GM12878 (cell line): ENCODE results near the gene HELZ. TPM values are rescaled to one million over a fixed set of nuclear protein-coding genes. Genes with fewer than 3 reads are reported as not detected.

Experiments
- ATAC-seq: fragments of 200-7000 bp; cut with Tn5 transposase; 3 replicates; pipeline ENCODE4 v1.9.1; 2020; ENCODE audit warnings: mild to moderate bottlenecking, moderate library complexity
- BruUV-seq: library from RNA; stranded (reverse); fragments of 400-500 nt; replicated peaks from 2 replicates; lab custom pipeline; 2021; lab: Mats Ljungman, UMichigan
- CTCF ChIA-PET: fragments of 300-600 bp; sonication (Branson Sonifier 250); formaldehyde crosslinking; extraction: SDS; loops from one replicate; lab custom pipeline; 2021; ENCODE audit warnings: inconsistent platforms; lab: Yijun Ruan, JAX
- POLR2A ChIA-PET: fragments of 350-600 bp; formaldehyde crosslinking; extraction: SDS; loops from one replicate; lab custom pipeline; 2021; ENCODE audit warnings: inconsistent platforms; lab: Charles Lee
- RAD21 ChIA-PET: fragments of 300-600 bp; sonication (Branson Sonifier 250); formaldehyde crosslinking; loops from one replicate; lab custom pipeline; 2023; ENCODE audit warnings: antibody characterized with exemption; ENCODE audit not compliant: unreplicated experiment; lab: Charles Lee
- SMC1A ChIA-PET: fragments of 300-600 bp; sonication (Branson Sonifier 250); formaldehyde crosslinking; loops from one replicate; lab custom pipeline; 2023; ENCODE audit not compliant: unreplicated experiment, uncharacterized antibody; lab: Charles Lee
- DNase-seq: peaks from one replicate; pipeline ENCODE4 v3.0.0-alpha.2; 2011; ENCODE audit warnings: low read depth, low spot score
- FAIRE-seq: peaks from 3 replicates; lab custom pipeline; 2011; peaks lifted over from hg19 to GRCh38; lab: Jason Lieb, UNC
- H2AFZ ChIP-seq: 2 replicates; pipeline ENCODE4 v1.6.0; 2011; ENCODE audit warnings: low read depth, low read length, control low read depth; ENCODE audit not compliant: control insufficient read depth
- H3K27ac ChIP-seq: 2 replicates; pipeline ENCODE4 v1.5.1; 2011; ENCODE audit warnings: control low read depth; ENCODE audit not compliant: control insufficient read depth, insufficient read depth
- H3K27me3 ChIP-seq, 2 experiments: replicated peaks in 1 of 2; 2 replicates each; pipeline versions ENCODE4 v1.6.0 to v1.6.1; 2011; ENCODE audit warnings: low read length in 1 of 2; ENCODE audit not compliant: control insufficient read depth in 2 of 2, insufficient read depth in 2 of 2
- H3K36me3 ChIP-seq, 2 experiments: 2 replicates each; pipeline ENCODE4 v1.5.1; 2011; ENCODE audit warnings: low read length in 1 of 2; ENCODE audit not compliant: control insufficient read depth in 2 of 2, insufficient read depth in 2 of 2
- H3K4me1 ChIP-seq: 2 replicates; pipeline ENCODE4 v1.6.1; 2011; ENCODE audit warnings: mild to moderate bottlenecking, low read length, moderate library complexity, mixed read lengths; ENCODE audit not compliant: control insufficient read depth, insufficient read depth
- H3K4me2 ChIP-seq: 2 replicates; pipeline ENCODE4 v1.6.0; 2011; ENCODE audit warnings: control low read depth; ENCODE audit not compliant: control insufficient read depth, insufficient read depth
- H3K4me3 ChIP-seq: fragments of 200-600 bp; sonication (generic); 2 replicates; pipeline ENCODE4 v1.5.1; 2016
- H3K79me2 ChIP-seq: 2 replicates; pipeline ENCODE4 v1.6.0; 2011; ENCODE audit warnings: low read length; ENCODE audit not compliant: control insufficient read depth, insufficient read depth
- H3K9ac ChIP-seq: 2 replicates; pipeline ENCODE4 v1.8.0; 2011; ENCODE audit warnings: low read length, control low read depth, mixed read lengths; ENCODE audit not compliant: control insufficient read depth, insufficient read depth
- H3K9me3 ChIP-seq: replicated peaks from 3 replicates; pipeline ENCODE4 v1.5.1; 2011; ENCODE audit warnings: mild to moderate bottlenecking, low read length; ENCODE audit not compliant: control insufficient read depth, insufficient read depth
- H4K20me1 ChIP-seq: 2 replicates; pipeline ENCODE4 v1.6.0; 2011; ENCODE audit not compliant: control insufficient read depth, insufficient read depth
- ATF7 ChIP-seq: fragments of 450-650 bp; IDR thresholded peaks from 2 replicates; pipeline ENCODE4 v1.6.1; 2016; ENCODE audit warnings: low read depth, mild to moderate bottlenecking
- CBX5 ChIP-seq: sonication (generic); IDR thresholded peaks from 2 replicates; pipeline ENCODE4 v1.6.1; 2016; ENCODE audit warnings: low read depth, moderate library complexity, mild to moderate bottlenecking, inconsistent platforms
- CHD1 ChIP-seq: IDR thresholded peaks from 2 replicates; pipeline ENCODE4 v1.6.1; 2012; ENCODE audit warnings: low read depth, low read length, improper control_type of control experiment
- MYC ChIP-seq: IDR thresholded peaks from 2 replicates; pipeline ENCODE4 v1.6.1; 2011; ENCODE audit warnings: mild to moderate bottlenecking, low read length, moderate library complexity, inconsistent platforms; ENCODE audit not compliant: insufficient read depth, insufficient replicate concordance, insufficient read length, severe bottlenecking
- NBN ChIP-seq: fragments of 450-650 bp; IDR thresholded peaks from 2 replicates; pipeline ENCODE4 v1.6.1; 2016
- NKRF ChIP-seq: fragments of 450-650 bp; conservative IDR thresholded peaks from 2 replicates; pipeline ENCODE4 v1.6.1; 2017; ENCODE audit warnings: mild to moderate bottlenecking, moderate library complexity
- RELA ChIP-seq: fragments of 450-650 bp; IDR thresholded peaks from 2 replicates; pipeline ENCODE4 v1.8.0; 2014; ENCODE audit warnings: borderline replicate concordance; ENCODE audit not compliant: partially characterized antibody
- SMAD1 ChIP-seq: fragments of 450-650 bp; IDR thresholded peaks from 2 replicates; pipeline ENCODE4 v1.6.1; 2018; ENCODE audit warnings: mild to moderate bottlenecking, low read depth; ENCODE audit not compliant: partially characterized antibody
- ZBTB4 ChIP-seq: fragments of 450-650 bp; formaldehyde crosslinking; IDR thresholded peaks from 2 replicates; pipeline ENCODE4 v1.4.0; 2022; ENCODE audit warnings: mild to moderate bottlenecking, moderate library complexity
- WGBS: methylation state at CpG from one replicate; pipeline ENCODE4 v1.1.6; 2016; ENCODE audit warnings: low lambda C conversion rate; ENCODE audit not compliant: insufficient replicate concordance, insufficient coverage; ENCODE audit errors: missing lambda C conversion rate; 5-methylcytosine and 5-hydroxymethylcytosine counted together
- in situ Hi-C: fragments of 300-500 bp; cut with MboI; formaldehyde crosslinking; loops from 9 replicates; pipeline ENCODE4 v1.14.3; 2018; ENCODE audit warnings: mixed read lengths
- intact Hi-C: fragments of 100-400 bp; cut with micrococcal nuclease; formaldehyde crosslinking; loops from one replicate; pipeline ENCODE4 v1.14.2; 2022; ENCODE audit not compliant: unreplicated experiment
- polyA plus RNA-seq, 11 experiments: library from polyadenylated mRNA; depleted of rRNA in 4 of 11; unstranded in 6 of 11; stranded (reverse) in 5 of 11; fragments of >200 nt; fragmentation: Nextera tagmentation in 4 of 11; fragmentation: Illumina TruSeq in 1 of 11; extraction: Ambion mirVana in 4 of 11; extraction: Trizol in 1 of 11; gene quantifications; 1 replicate in 1 of 11; 2 replicates in 10 of 11; pipeline versions ENCODE4 v1.2.1 to v1.2.3, GENCODE V29; 2011 to 2016; ENCODE audit warnings: inconsistent platforms in 2 of 11, missing spikeins in 2 of 11, low read depth in 1 of 11
- total RNA-seq, 4 experiments: library from RNA; depleted of rRNA in 3 of 4; stranded (reverse); fragments of >200 nt in 3 of 4; fragmentation: Illumina TruSeq in 1 of 4; extraction: Trizol in 1 of 4; gene quantifications; 2 replicates each; pipeline versions ENCODE4 v1.2.1 to v1.2.3, GENCODE V29; 2013 to 2021
- TF ChIP-seq, protein P1 (sequence below): fragments of 450-650 bp; IDR thresholded peaks from 2 replicates; pipeline ENCODE4 v1.6.1; 2017; ENCODE audit warnings: mild to moderate bottlenecking

Gene HELZ
- total and polyA plus RNA-seq, 10 of the 15 experiments (the other 5 are each of a cell fraction or from before 2014, with no cell fraction given): 1.5 to 36.8 (median 19.1) TPM

- TF ChIP-seq ZBTB4 (CRISPR knock-in tag) (no peak), SMAD1 (no peak), NBN (no peak), NKRF (no peak)
Measured at GRCh38 chr17:67290711-67291291, 45.8 kb upstream of the HELZ start (continued).

DNA sequence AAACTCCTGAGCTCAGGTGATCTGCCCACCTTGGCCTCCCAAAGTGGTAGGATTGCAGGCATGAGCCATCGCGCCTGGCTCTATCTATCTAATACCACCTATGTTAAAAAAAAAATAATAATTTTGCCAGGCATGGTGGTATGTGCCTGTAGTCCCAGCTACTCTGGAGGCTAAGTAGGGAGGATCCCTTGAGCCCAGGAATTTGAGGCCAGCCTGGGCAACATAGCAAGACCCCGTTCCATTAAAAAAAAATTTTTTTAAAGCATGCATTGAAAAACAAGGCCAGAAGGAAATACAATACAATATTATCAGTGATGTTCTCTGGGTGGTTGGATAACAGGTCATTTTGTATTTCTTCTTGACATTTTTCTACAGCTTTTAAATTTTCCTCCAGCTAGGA lies 45.2 kb upstream of the HELZ start:
- CTCF ChIA-PET: interaction anchor here (0.6 to 1.8 kb wide), 7 partner anchors 18 to 887 kb away, joined by 3 to 7 read pairs (median 4); no protein-coding TSS in a partner anchor
- no peak overlapping the region for H3K27ac ChIP-seq
- DNase-seq (no peak), ATAC-seq (no peak), FAIRE-seq (no peak)
- SMC1A ChIA-PET: interaction anchor here (1.2 to 1.5 kb wide), 3 partner anchors 16 to 48 kb away, joined by 3 to 6 read pairs (median 4); no protein-coding TSS in a partner anchor
- no peaks in the 10 kb centered on the region for H3K4me1 ChIP-seq
- no peaks in the 10 kb centered on the region for H3K79me2 ChIP-seq
- no peak overlapping the region for H3K9ac ChIP-seq
- no peak overlapping the region for H3K4me2 ChIP-seq
- H3K4me3 ChIP-seq: no peak overlapping the region
- RAD21 ChIA-PET: interaction anchor here (0.6 to 1.3 kb wide), 2 partner anchors 209 to 559 kb away, joined by 3 to 4 read pairs; no protein-coding TSS in a partner anchor
- no peaks in the 10 kb centered on the region for H3K36me3 ChIP-seq
- no TSS peak for BruUV-seq
- no peaks in the 10 kb centered on the region for H3K27me3 ChIP-seq
- POLR2A ChIA-PET: no interaction called here
- no peaks in the 10 kb centered on the region for H3K9me3 ChIP-seq
- WGBS: 34% methylated on average over 3 of the region's 3 CpGs
- H4K20me1 ChIP-seq: no peaks in the 10 kb centered on the region
- intact Hi-C loops (loop anchor here (5.0 kb wide), 1 partner anchor 573 kb away; no protein-coding TSS in a partner anchor), in situ Hi-C loops (loop anchor here (10.0 kb wide), 1 partner anchor 565 kb away; no protein-coding TSS in a partner anchor)
- no peak overlapping the region for H2AFZ ChIP-seq
- TF ChIP-seq, protein P1, sequence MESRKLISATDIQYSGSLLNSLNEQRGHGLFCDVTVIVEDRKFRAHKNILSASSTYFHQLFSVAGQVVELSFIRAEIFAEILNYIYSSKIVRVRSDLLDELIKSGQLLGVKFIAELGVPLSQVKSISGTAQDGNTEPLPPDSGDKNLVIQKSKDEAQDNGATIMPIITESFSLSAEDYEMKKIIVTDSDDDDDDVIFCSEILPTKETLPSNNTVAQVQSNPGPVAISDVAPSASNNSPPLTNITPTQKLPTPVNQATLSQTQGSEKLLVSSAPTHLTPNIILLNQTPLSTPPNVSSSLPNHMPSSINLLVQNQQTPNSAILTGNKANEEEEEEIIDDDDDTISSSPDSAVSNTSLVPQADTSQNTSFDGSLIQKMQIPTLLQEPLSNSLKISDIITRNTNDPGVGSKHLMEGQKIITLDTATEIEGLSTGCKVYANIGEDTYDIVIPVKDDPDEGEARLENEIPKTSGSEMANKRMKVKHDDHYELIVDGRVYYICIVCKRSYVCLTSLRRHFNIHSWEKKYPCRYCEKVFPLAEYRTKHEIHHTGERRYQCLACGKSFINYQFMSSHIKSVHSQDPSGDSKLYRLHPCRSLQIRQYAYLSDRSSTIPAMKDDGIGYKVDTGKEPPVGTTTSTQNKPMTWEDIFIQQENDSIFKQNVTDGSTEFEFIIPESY: no peak
- TF ChIP-seq MYC (no peak), CBX5 (no peak), CHD1 (no peak), ATF7 (no peak), RELA (no peak)
